K562 (cell line): Measurements from ENCODE around the gene ZFPM1. TPM values are rescaled to one million over a fixed set of nuclear protein-coding genes. Genes with fewer than 3 reads are reported as not detected.
A peak's percentile ranks its signal among the peaks of the same experiment; 100 is the strongest.

Source experiments
- ATAC-seq: fragments of 200-7000 bp; cut with Tn5 transposase; 3 replicates; pipeline ENCODE4 v1.9.1; 2020; ENCODE audit warnings: moderate library complexity
- BruUV-seq: library from RNA; stranded (reverse); fragments of 400-500 nt; replicated peaks from 2 replicates; lab custom pipeline; 2021; lab: Mats Ljungman, UMichigan
- CTCF ChIA-PET: fragments of 300-600 bp; formaldehyde crosslinking; extraction: SDS; loops from one replicate; lab custom pipeline; 2021; ENCODE audit warnings: low intra/inter-chr PET ratio; lab: Yijun Ruan, JAX
- POLR2A ChIA-PET: fragments of 300-600, 350-650 bp; sonication (Branson Sonifier 250); formaldehyde crosslinking; extraction: SDS; loops from one replicate; lab custom pipeline; 2021; ENCODE audit warnings: antibody characterized with exemption, inconsistent platforms; lab: Yijun Ruan, JAX
- DNase-seq, 4 experiments: peaks; one replicate each; pipeline versions ENCODE4 v3.0.0 to v3.0.0-alpha.2; 2011 to 2018; ENCODE audit warnings: low spot score in 3 of 4, mixed read lengths in 3 of 4; ENCODE audit errors: extremely low read depth in 1 of 4
- FAIRE-seq: peaks from 2 replicates; lab custom pipeline; 2011; peaks lifted over from hg19 to GRCh38; lab: Jason Lieb, UNC
- H2AFZ ChIP-seq: 2 replicates; pipeline ENCODE4 v1.6.0; 2011; ENCODE audit warnings: low read depth, low read length, control low read depth, inconsistent platforms
- H3K27ac ChIP-seq: fragments of 200-600 bp; 3 replicates; pipeline ENCODE4 v1.8.0; 2011; ENCODE audit warnings: low read depth, mild to moderate bottlenecking, control low read depth, inconsistent platforms, low read length, moderate library complexity, mixed read lengths; ENCODE audit errors: extremely low read depth
- H3K27me3 ChIP-seq, 2 experiments: fragments of 300-600 bp in 1 of 2; 2 replicates in 1 of 2; 3 replicates in 1 of 2; pipeline versions ENCODE4 v1.6.0 to v1.8.0; 2011; ENCODE audit warnings: inconsistent platforms in 2 of 2, low read length in 2 of 2, mild to moderate bottlenecking in 1 of 2, mixed read lengths in 1 of 2, moderate library complexity in 1 of 2; ENCODE audit not compliant: control insufficient read depth in 2 of 2, insufficient read depth in 2 of 2
- H3K36me3 ChIP-seq: fragments of 300-600 bp; 3 replicates; pipeline ENCODE4 v1.8.0; 2011; ENCODE audit warnings: mild to moderate bottlenecking, low read length, inconsistent platforms; ENCODE audit not compliant: control insufficient read depth, insufficient read depth
- H3K4me1 ChIP-seq, 2 experiments: fragments of 200-600 bp in 1 of 2; replicated peaks in 1 of 2; 2 replicates in 1 of 2; 3 replicates in 1 of 2; pipeline versions ENCODE4 v1.5.1 to v1.8.0; 2011; ENCODE audit warnings: inconsistent platforms in 2 of 2, low read length in 2 of 2, mild to moderate bottlenecking in 1 of 2, mixed read lengths in 1 of 2, moderate library complexity in 1 of 2; ENCODE audit not compliant: control insufficient read depth in 2 of 2, insufficient read depth in 2 of 2
- H3K4me2 ChIP-seq: 2 replicates; pipeline ENCODE4 v1.6.1; 2011; ENCODE audit warnings: low read length, control low read depth, inconsistent platforms, mixed read lengths; ENCODE audit not compliant: insufficient read depth
- H3K4me3 ChIP-seq: fragments of 200-600 bp; sonication (generic), shearing (Covaris generic); 2 replicates; pipeline ENCODE4 v1.5.1; 2016; ENCODE audit warnings: control low read depth, inconsistent platforms
- H3K79me2 ChIP-seq: fragments of 200-600 bp; 3 replicates; pipeline ENCODE4 v1.8.0; 2011; ENCODE audit warnings: low read length, inconsistent platforms; ENCODE audit not compliant: control insufficient read depth, insufficient read depth
- H3K9ac ChIP-seq, 2 experiments: 2 replicates each; pipeline versions ENCODE4 v1.6.0 to v1.6.1; 2011; ENCODE audit warnings: low read depth in 2 of 2, low read length in 2 of 2, control low read depth in 1 of 2, inconsistent platforms in 1 of 2, mild to moderate bottlenecking in 1 of 2, mixed read lengths in 1 of 2; ENCODE audit not compliant: insufficient read depth in 1 of 2
- H3K9me1 ChIP-seq: one replicate; pipeline ENCODE4 v1.6.0; 2011; ENCODE audit warnings: inconsistent platforms, mild to moderate bottlenecking, low read length, moderate library complexity; ENCODE audit not compliant: control insufficient read depth, insufficient read depth
- H3K9me3 ChIP-seq: replicated peaks from 2 replicates; pipeline ENCODE4 v1.5.1; 2011; ENCODE audit warnings: low read depth, low read length, inconsistent platforms; ENCODE audit not compliant: control insufficient read depth, insufficient read depth
- H4K20me1 ChIP-seq: replicated peaks from 2 replicates; pipeline ENCODE4 v1.6.1; 2011; ENCODE audit warnings: low read length, inconsistent platforms, mixed read lengths; ENCODE audit not compliant: control insufficient read depth, insufficient read depth
- CSDE1 ChIP-seq, 2 experiments: fragments of 450-650 bp; IDR thresholded peaks; 2 replicates each; pipeline ENCODE4 v1.6.1; 2016; ENCODE audit warnings: mild to moderate bottlenecking in 1 of 2
- ETS2 ChIP-seq: IDR thresholded peaks from 2 replicates; pipeline ENCODE4 v1.6.1; 2016; ENCODE audit warnings: borderline replicate concordance, missing genetic modification characterization, mild to moderate bottlenecking, moderate library complexity, missing compliant biosample characterization; ENCODE audit not compliant: poor library complexity, severe bottlenecking
- GABPB2 ChIP-seq: fragments of 250-450 bp; sonication (Bioruptor Pico); conservative IDR thresholded peaks from 2 replicates; pipeline ENCODE4 v1.5.1; 2021; ENCODE audit warnings: mild to moderate bottlenecking
- GATA2 ChIP-seq: sonication (generic); formaldehyde crosslinking; IDR thresholded peaks from 2 replicates; pipeline ENCODE4 v1.4.0; 2020; ENCODE audit warnings: mild to moderate bottlenecking, missing genetic modification reagents
- PPARD ChIP-seq: fragments of 250-450 bp; sonication (Bioruptor Pico); IDR thresholded peaks from 2 replicates; pipeline ENCODE4 v1.8.0; 2022; ENCODE audit warnings: inconsistent platforms, mild to moderate bottlenecking, moderate library complexity
- RFX5 ChIP-seq: IDR thresholded peaks from 2 replicates; pipeline ENCODE4 v1.6.1; 2011; ENCODE audit warnings: low read depth, mild to moderate bottlenecking, improper control_type of control experiment, low read length
- TFAP4 ChIP-seq: sonication (generic); formaldehyde crosslinking; IDR thresholded peaks from 2 replicates; pipeline ENCODE4 v1.8.0; 2022; ENCODE audit warnings: missing genetic modification reagents, mild to moderate bottlenecking, moderate library complexity, borderline replicate concordance
- ZNF384 ChIP-seq: IDR thresholded peaks from 2 replicates; pipeline ENCODE4 v1.6.1; 2012; ENCODE audit warnings: low read depth, low read length, improper control_type of control experiment
- WGBS: fragments of 100-300 bp; shearing (Covaris generic); methylation state at CpG from one replicate; pipeline ENCODE4 v1.1.6; 2016; ENCODE audit warnings: low coverage, mixed read lengths; ENCODE audit not compliant: insufficient coverage; ENCODE audit errors: missing lambda C conversion rate; 5-methylcytosine and 5-hydroxymethylcytosine counted together
- in situ Hi-C: fragments of 300-500 bp; cut with MboI; formaldehyde crosslinking; loops from 4 replicates; pipeline ENCODE4 v1.15.0; 2018; ENCODE audit warnings: inconsistent platforms, mixed read lengths
- intact Hi-C: fragments of 100-400 bp; cut with micrococcal nuclease; formaldehyde crosslinking; loops from 2 replicates; pipeline ENCODE4 v1.14.2; 2022
- polyA plus RNA-seq, 8 experiments: library from polyadenylated mRNA; depleted of rRNA in 4 of 8; stranded (reverse) in 5 of 8; unstranded in 3 of 8; fragments of >200 nt; fragmentation: Nextera tagmentation in 2 of 8; fragmentation: Illumina TruSeq in 1 of 8; extraction: Ambion mirVana in 2 of 8; extraction: Trizol in 1 of 8; gene quantifications; 2 replicates each; pipeline versions ENCODE4 v1.2.1 to v1.2.3, GENCODE V29; 2011 to 2014; ENCODE audit warnings: inconsistent platforms in 1 of 8, missing spikeins in 1 of 8
- total RNA-seq, 7 experiments: library from RNA; depleted of rRNA in 6 of 7; stranded (reverse); fragments of >200 nt in 6 of 7; fragmentation: Illumina TruSeq in 2 of 7; extraction: Trizol in 2 of 7; gene quantifications; 2 replicates each; pipeline versions ENCODE4 v1.2.1 to v1.2.3, GENCODE V29; 2011 to 2021; ENCODE audit warnings: low replicate concordance in 1 of 7

The ZFPM1 gene
- total and polyA plus RNA-seq, 9 of the 15 experiments (the other 6 are each of a cell fraction or from before 2014, with no cell fraction given) = 0.03 to 35.9 (median 1.4) TPM

DNA sequence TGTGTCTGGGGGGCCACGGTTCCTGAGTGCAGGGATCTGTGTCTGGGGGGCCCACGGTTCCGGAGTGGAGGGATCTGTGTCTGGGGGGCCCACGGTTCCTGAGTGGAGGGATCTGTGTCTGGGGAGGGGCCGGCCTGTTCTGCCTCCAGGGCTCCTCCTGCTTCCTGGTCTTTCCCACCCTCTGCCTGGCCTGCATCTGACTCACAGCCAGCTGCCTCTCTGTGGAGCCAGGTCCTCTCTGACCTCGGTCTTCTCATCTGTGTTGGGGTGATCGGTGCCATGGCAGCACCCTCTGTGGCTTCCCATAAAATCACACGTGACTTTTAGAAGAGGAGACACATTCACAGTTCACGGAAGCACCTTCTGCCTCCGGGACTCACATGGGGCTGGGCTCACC lies 50.3 kb downstream of the ZFPM1 start (continued):
- TF ChIP-seq TFAP4 (CRISPR knock-in tag) = peak; percentile 44; the same call in 1 of the 2 replicates
- no peak for TF ChIP-seq GATA2 (CRISPR knock-in tag)
- no peak for TF ChIP-seq RFX5
- TF ChIP-seq ETS2 = no peak
- no peak for TF ChIP-seq CSDE1 (IDR thresholded peaks at IDR 0.05)
- no peak for TF ChIP-seq ZNF384
- no peak for TF ChIP-seq GABPB2

GRCh38 chr16:88503771-88504488 lies 50.9 kb downstream of the ZFPM1 start:
- Histone ChIP-seq H3K4me1 (peaks cover 39 to 96% of the 10 kb centered on the region in 2 experiments), H3K4me3 (no peak overlapping the region), H3K36me3 (peaks cover 63% of the 10 kb centered on the region; the same call in 2 of the 3 replicates), H2AFZ (no peak overlapping the region), H3K27ac (no peak overlapping the region; the same call in 2 of the 3 replicates), H3K9ac (peak overlapping the region in 1 of 2 experiments; percentile 82; a peak in 2 of 4 replicates), H4K20me1 (no peaks in the 10 kb centered on the region), H3K4me2 (no peak overlapping the region), H3K9me3 (no peaks in the 10 kb centered on the region), H3K79me2 (peaks cover 52% of the 10 kb centered on the region), H3K9me1 (peaks cover 6% of the 10 kb centered on the region), H3K27me3 (no peaks in the 10 kb centered on the region)
- DNase-seq (no peak), ATAC-seq (no peak), FAIRE-seq (no peak)
- in situ Hi-C loops (no loop called here), intact Hi-C loops (no loop called here)
- CTCF ChIA-PET = no interaction called here
- no TSS peak for BruUV-seq
- POLR2A ChIA-PET = interaction anchor here (0.6 kb wide), 1 partner anchor 66 kb away, joined by 3 read pairs; the partner anchor contains the start of gene ZC3H18
- TF ChIP-seq PPARD (CRISPR knock-in tag) (no peak), TFAP4 (CRISPR knock-in tag) (0 out of 2 replicates have a peak, but pooled peaks have one; percentile 7)
- 74% methylated on average over 12 of the region's 13 CpGs for WGBS
